GM06990 (cell line): ENCODE data around the gene USP11.

Experiments used
- DNase-seq: peaks from one replicate; pipeline ENCODE4 v3.0.0-alpha.2; 2011; ENCODE audit not compliant: insufficient read length; ENCODE audit errors: extremely low read depth
- H3K27me3 ChIP-seq: replicated peaks from 2 replicates; pipeline ENCODE4 v1.6.0; 2011; ENCODE audit warnings: low read length; ENCODE audit not compliant: control insufficient read depth, insufficient read depth
- H3K36me3 ChIP-seq: 2 replicates; pipeline ENCODE4 v1.5.1; 2011; ENCODE audit warnings: low read length; ENCODE audit not compliant: control insufficient read depth, insufficient read depth
- H3K4me3 ChIP-seq: replicated peaks from 2 replicates; pipeline ENCODE4 v1.5.1; 2011; ENCODE audit warnings: low read depth, mild to moderate bottlenecking, control low read depth, low read length
- TF ChIP-seq, protein P1 (sequence below): IDR thresholded peaks from 2 replicates; pipeline ENCODE4 v1.5.1; 2011; ENCODE audit warnings: low read length, control low read depth, mild to moderate bottlenecking, inconsistent platforms; ENCODE audit not compliant: insufficient read depth, poor library complexity, severe bottlenecking

USP11 gene

DNA sequence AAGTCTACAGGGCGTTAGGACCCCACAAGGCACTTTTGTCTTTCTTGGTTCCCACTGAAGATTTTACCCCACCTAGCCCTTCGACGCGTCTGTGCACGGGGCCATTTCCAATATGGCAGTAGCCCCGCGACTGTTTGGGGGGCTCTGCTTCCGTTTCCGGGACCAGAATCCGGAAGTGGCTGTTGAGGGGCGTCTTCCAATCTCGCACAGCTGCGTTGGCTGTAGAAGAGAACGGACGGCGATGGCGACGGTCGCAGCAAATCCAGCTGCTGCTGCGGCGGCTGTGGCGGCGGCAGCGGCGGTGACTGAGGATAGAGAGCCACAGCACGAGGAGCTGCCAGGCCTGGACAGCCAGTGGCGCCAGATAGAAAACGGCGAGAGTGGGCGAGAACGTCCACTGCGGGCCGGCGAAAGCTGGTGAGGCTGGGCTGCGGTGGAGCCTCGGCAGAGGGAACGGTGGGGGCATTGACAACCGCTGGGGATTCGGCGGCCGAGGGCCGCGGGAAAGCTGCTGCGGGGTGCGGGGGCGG lies at the start of gene USP11:
Gene USP11 (plus strand): TSS at position 207 of the 530 bp plus-strand sequence. CDS start 35 bp downstream, at position 242.
- Histone ChIP-seq H3K36me3 (no peaks in the 10 kb centered on the region; the same call in 1 of the 2 replicates), H3K4me3 (peak within 1 kb of the TSS; percentile 71), H3K27me3 (no peaks in the 10 kb centered on the region)
- peak; percentile 71 for DNase-seq
- TF ChIP-seq, protein P1, sequence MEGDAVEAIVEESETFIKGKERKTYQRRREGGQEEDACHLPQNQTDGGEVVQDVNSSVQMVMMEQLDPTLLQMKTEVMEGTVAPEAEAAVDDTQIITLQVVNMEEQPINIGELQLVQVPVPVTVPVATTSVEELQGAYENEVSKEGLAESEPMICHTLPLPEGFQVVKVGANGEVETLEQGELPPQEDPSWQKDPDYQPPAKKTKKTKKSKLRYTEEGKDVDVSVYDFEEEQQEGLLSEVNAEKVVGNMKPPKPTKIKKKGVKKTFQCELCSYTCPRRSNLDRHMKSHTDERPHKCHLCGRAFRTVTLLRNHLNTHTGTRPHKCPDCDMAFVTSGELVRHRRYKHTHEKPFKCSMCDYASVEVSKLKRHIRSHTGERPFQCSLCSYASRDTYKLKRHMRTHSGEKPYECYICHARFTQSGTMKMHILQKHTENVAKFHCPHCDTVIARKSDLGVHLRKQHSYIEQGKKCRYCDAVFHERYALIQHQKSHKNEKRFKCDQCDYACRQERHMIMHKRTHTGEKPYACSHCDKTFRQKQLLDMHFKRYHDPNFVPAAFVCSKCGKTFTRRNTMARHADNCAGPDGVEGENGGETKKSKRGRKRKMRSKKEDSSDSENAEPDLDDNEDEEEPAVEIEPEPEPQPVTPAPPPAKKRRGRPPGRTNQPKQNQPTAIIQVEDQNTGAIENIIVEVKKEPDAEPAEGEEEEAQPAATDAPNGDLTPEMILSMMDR = no peak

DNA sequence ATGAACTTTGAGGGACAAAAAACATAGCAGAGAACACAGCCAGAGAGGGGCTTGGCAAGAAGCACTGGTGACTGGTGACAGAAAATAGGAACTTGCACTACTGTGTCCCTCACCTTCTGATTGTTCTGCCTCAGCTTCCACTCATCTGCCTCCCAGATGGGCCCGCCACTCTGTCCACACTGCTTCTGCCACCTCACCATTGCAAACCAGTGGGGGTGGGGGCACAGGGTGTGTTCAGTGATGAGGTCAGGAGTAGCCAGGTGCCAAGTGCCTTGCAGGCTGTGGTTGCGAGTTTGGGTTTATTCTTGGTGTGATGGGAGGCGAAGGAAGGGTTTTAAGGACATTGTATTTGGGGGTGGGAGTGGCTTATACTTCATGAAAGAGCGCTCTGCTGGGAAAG lies 48.3 kb upstream of the USP11 start:
- Histone ChIP-seq H3K27me3 (no peaks in the 10 kb centered on the region; the same call in 1 of the 2 replicates), H3K36me3 (peaks cover 14% of the 10 kb centered on the region), H3K4me3 (no peak overlapping the region)
- DNase-seq = no peak
- TF ChIP-seq, protein P1 = no peak

DNA sequence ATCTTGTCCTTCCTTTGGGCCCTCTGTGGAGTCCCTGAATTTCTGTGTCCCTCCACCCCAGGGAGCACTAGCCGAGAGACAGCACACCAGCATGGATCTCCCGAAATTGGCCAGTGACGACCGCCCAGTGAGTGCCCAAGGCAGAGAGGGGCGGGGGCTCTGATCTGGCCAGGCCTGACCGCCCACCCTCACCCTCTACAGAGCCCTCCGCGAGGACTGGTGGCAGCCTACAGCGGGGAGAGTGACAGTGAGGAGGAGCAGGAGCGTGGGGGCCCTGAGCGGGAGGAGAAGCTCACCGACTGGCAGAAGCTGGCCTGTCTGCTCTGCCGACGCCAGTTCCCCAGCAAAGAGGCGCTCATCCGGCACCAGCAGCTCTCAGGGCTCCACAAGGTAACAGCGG lies 47.6 kb upstream of the USP11 start:
- peaks cover 14% of the 10 kb centered on the region for H3K36me3 ChIP-seq
- no peaks in the 10 kb centered on the region; the same call in 1 of the 2 replicates for H3K27me3 ChIP-seq
- TF ChIP-seq, protein P1 = no peak
- no peak overlapping the region for H3K4me3 ChIP-seq
- no peak for DNase-seq

DNA sequence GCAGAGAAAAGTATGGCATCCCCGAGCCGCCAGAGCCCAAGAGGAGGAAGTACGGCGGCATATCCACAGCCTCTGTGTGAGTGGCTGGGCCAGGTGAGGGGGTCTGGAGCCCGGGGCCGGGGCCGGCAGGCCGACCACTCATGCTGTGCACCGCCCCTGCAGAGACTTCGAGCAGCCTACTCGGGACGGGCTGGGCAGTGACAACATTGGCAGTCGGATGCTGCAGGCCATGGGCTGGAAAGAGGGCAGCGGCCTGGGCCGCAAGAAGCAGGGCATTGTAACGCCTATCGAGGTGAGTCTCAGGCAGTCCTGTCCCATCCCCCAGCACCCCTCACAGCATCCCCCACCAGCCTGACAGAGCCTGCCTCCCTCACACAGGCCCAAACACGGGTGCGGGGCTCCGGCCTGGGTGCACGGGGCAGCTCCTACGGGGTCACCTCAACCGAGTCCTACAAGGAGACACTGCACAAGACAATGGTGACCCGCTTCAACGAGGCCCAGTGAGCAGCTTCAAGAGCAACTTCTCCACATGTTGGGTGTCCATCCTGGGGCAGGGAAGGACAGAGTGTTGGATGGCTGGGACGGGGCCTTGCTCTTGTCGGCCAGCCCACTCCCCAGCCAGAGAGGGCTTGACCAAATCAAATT lies 46.6 kb upstream of the USP11 start:
- no peak for DNase-seq
- TF ChIP-seq, protein P1 = no peak
- H3K36me3 ChIP-seq = peaks cover 11% of the 10 kb centered on the region

DNA sequence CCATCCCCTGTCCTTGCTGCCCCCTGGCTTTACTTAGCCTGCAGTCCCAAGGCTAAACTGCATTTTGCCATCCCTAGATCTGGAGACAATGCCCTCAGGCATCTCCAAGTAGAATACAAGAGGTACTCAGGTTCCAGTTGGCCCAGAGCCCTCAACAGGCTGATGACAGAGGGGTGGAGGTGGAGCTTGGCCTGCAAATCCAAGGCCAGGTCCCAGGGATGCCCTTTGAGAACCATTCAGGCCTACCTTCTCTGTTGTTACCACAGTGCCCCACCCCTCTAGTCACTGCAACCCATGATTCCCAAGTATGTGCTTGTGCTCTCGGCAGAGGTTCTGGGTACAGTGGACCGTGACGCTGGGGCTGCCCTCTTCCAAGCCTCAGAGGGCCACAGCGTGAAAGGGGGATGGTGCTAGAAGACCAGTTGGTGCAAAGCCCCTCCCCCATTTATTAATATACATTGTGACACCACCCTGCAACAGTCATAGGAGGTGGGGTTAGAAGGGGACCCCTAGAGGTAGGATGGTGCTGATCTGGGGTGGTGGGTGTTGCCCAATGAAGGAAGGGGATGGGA lies 45.6 kb upstream of the USP11 start:
- H3K4me3 ChIP-seq = no peak overlapping the region
- TF ChIP-seq, protein P1 = no peak
- no peaks in the 10 kb centered on the region for H3K27me3 ChIP-seq
- peaks cover 8% of the 10 kb centered on the region for H3K36me3 ChIP-seq
- DNase-seq = no peak

More for the DNA sequence above, 46.6 kb upstream of the USP11 start:
- H3K4me3 ChIP-seq = no peak overlapping the region
- no peaks in the 10 kb centered on the region for H3K27me3 ChIP-seq
